ENCODE measurements around the gene RGS18. TPM values are rescaled to one million over a fixed set of nuclear protein-coding genes. Genes with fewer than 3 reads are reported as not detected.

Gene RGS18
- total RNA-seq, 3 donors from 2014 or later, result 0.75 to 2.2 (median 1.7) TPM

GRCh38 chr1:192175971-192176370, 17.7 kb downstream of the RGS18 start:
- Histone ChIP-seq H3K9me3 (no peaks in the 10 kb centered on the region), H3K36me3 (ENCODE audit: low read depth) (no peaks in the 10 kb centered on the region), H3K4me3 (no peak overlapping the region), H3K4me1 (ENCODE audit: low read depth) (no peaks in the 10 kb centered on the region)
- no peak for DNase-seq
- ATAC-seq, result no peak
- intact Hi-C loops (cut with DNase I, micrococcal nuclease), result no loop called here
- TF ChIP-seq, protein P1, sequence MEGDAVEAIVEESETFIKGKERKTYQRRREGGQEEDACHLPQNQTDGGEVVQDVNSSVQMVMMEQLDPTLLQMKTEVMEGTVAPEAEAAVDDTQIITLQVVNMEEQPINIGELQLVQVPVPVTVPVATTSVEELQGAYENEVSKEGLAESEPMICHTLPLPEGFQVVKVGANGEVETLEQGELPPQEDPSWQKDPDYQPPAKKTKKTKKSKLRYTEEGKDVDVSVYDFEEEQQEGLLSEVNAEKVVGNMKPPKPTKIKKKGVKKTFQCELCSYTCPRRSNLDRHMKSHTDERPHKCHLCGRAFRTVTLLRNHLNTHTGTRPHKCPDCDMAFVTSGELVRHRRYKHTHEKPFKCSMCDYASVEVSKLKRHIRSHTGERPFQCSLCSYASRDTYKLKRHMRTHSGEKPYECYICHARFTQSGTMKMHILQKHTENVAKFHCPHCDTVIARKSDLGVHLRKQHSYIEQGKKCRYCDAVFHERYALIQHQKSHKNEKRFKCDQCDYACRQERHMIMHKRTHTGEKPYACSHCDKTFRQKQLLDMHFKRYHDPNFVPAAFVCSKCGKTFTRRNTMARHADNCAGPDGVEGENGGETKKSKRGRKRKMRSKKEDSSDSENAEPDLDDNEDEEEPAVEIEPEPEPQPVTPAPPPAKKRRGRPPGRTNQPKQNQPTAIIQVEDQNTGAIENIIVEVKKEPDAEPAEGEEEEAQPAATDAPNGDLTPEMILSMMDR (IDR thresholded peaks at IDR 0.05), result no peak

DNA sequence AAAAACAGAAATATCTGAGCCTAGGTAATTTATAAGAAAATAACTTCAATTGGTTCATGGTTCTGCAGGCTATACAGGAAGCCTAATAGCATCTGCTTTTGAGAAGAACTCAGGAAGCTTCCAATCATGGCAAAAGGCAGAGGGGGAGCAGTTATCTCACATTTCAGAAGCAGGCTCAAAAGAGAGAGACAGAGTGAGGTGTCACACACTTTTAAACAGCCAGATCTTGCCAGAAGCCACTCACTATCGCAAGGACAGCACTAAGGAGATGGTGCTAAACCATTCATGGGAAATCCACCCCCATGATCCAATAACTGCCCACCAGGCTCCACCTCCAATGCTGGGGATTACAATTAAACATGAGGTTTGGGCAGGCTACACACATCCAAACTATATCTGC, 25.5 kb downstream of the RGS18 start:
- H3K4me1 ChIP-seq (ENCODE audit: low read depth), result no peaks in the 10 kb centered on the region
- H3K4me3 ChIP-seq, result no peak overlapping the region
- intact Hi-C loops (cut with DNase I, micrococcal nuclease), result no loop called here
- H3K9me3 ChIP-seq, result no peaks in the 10 kb centered on the region
- DNase-seq (no peak), ATAC-seq (no peak)
- TF ChIP-seq, protein P1 (IDR thresholded peaks at IDR 0.05), result no peak
- H3K36me3 ChIP-seq (ENCODE audit: low read depth), result no peaks in the 10 kb centered on the region

- DNase-seq, result no peak
- H3K4me3 ChIP-seq, result no peak overlapping the region
- ATAC-seq, result no peak
- no peaks in the 10 kb centered on the region for H3K9me3 ChIP-seq
- TF ChIP-seq, protein P1 (IDR thresholded peaks at IDR 0.05), result no peak
- H3K36me3 ChIP-seq (ENCODE audit: low read depth), result no peaks in the 10 kb centered on the region
- intact Hi-C loops (cut with DNase I, micrococcal nuclease), result no loop called here
- H3K4me1 ChIP-seq (ENCODE audit: low read depth), result no peaks in the 10 kb centered on the region
Measured at GRCh38 chr1:192186197-192186596, 27.9 kb downstream of the RGS18 start.

- H3K36me3 ChIP-seq (ENCODE audit: low read depth), result no peaks in the 10 kb centered on the region
- H3K4me3 ChIP-seq, result no peak overlapping the region
- ATAC-seq (no peak), DNase-seq (no peak)
- H3K9me3 ChIP-seq, result no peaks in the 10 kb centered on the region
- intact Hi-C loops (cut with DNase I, micrococcal nuclease), result no loop called here
- TF ChIP-seq, protein P1 (IDR thresholded peaks at IDR 0.05), result no peak
- no peaks in the 10 kb centered on the region for H3K4me1 ChIP-seq (ENCODE audit: low read depth)
Measured at GRCh38 chr1:192190066-192190465, 31.8 kb downstream of the RGS18 start.

GRCh38 chr1:192201303-192201702, 43.0 kb downstream of the RGS18 start:
- Histone ChIP-seq H3K4me1 (ENCODE audit: low read depth) (no peaks in the 10 kb centered on the region), H3K4me3 (no peak overlapping the region), H3K9me3 (no peaks in the 10 kb centered on the region), H3K36me3 (ENCODE audit: low read depth) (no peaks in the 10 kb centered on the region)
- ATAC-seq (no peak), DNase-seq (no peak)
- TF ChIP-seq, protein P1 (IDR thresholded peaks at IDR 0.05), result no peak
- intact Hi-C loops (cut with DNase I, micrococcal nuclease), result no loop called here

DNA sequence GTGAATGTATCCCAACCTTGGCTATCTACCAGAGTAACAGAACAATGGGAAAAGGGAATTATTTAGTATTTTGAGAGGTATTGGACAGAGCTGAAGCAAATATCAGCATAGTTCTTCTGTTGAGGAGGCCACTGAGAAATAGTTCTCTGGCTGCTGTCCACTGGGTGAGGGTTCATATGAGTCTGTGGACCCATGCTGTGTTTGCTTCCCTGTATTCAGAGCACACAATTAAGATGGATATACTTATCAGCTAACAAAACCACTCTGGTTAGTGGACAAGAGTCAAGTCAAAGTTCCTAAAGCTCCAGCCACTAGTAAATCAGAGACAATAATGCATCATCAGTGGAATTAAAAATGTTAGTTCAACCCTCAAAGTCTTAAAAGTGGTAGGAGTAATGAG, 66.1 kb downstream of the RGS18 start:
- no peaks in the 10 kb centered on the region for H3K9me3 ChIP-seq
- intact Hi-C loops (cut with DNase I, micrococcal nuclease), result no loop called here
- TF ChIP-seq, protein P1 (IDR thresholded peaks at IDR 0.05), result no peak

More for the DNA sequence above, 66.1 kb downstream of the RGS18 start:
- DNase-seq, result no peak
- Histone ChIP-seq H3K4me3 (no peak overlapping the region), H3K4me1 (ENCODE audit: low read depth) (no peaks in the 10 kb centered on the region), H3K36me3 (ENCODE audit: low read depth) (no peaks in the 10 kb centered on the region)
- ATAC-seq, result no peak

Measured in mucosa of descending colon (tissue), 3 donors.